ENCODE measurements around the gene ZFYVE28. TPM values are rescaled to one million over a fixed set of nuclear protein-coding genes. Genes with fewer than 3 reads are reported as not detected.
"Not testable (repeated sequence)": the region's sequence is repeated elsewhere in the genome, so short reads cannot be mapped to it uniquely, and the experiment has no call there.

Gene ZFYVE28
- total RNA-seq, 1 donor from 2014 or later = 3.3 TPM

DNA sequence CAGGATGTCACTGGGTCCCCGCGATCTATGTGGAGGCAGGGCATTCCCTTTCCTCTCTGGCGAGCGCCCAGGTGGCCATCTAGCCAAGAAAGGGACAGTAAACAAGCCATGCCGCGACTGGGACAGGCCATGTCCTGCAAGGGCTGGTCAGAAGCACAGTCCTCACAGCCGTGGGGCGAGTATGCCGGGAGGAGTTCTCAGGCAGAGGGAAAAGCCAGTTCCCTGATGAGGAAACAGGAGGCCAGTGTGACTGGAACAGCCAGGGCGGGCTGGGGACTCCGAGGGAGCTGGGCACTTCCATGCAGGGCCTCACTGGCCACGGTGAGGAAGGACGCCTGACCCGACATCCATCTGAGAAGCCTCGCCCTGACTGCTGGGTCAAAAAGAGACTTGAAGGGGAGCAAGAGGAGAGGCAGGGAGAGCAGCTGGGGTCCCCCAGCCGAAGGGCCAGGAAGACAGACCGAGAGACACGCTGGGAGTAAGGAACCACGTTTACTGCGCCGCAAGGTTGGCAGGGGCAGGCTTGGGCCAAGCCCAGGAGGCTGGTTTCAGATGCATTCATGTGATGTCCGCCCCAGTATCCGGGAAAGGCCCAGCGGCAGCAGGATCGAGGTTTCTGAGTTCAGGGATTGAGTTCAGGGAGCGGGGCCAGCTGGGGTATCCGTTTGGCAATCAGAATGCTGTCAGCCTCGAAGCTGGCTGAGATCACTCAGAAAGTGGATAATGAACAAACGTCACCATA, 15.3 kb upstream of the ZFYVE28 start:
- Mint-ChIP-seq H3K4me3 (ENCODE audit: unreplicated experiment) (no peak overlapping the region), H3K9me3 (ENCODE audit: low read depth) (no peaks in the 10 kb centered on the region), H3K4me1 (ENCODE audit: low read depth) (peaks cover 4% of the 10 kb centered on the region), H3K27me3 (ENCODE audit: low read depth) (peaks cover 9% of the 10 kb centered on the region), H3K36me3 (ENCODE audit: low read depth) (peaks cover 1% of the 10 kb centered on the region), H3K27ac (ENCODE audit: unreplicated experiment) (no peak overlapping the region)
- TF ChIP-seq, protein P1, sequence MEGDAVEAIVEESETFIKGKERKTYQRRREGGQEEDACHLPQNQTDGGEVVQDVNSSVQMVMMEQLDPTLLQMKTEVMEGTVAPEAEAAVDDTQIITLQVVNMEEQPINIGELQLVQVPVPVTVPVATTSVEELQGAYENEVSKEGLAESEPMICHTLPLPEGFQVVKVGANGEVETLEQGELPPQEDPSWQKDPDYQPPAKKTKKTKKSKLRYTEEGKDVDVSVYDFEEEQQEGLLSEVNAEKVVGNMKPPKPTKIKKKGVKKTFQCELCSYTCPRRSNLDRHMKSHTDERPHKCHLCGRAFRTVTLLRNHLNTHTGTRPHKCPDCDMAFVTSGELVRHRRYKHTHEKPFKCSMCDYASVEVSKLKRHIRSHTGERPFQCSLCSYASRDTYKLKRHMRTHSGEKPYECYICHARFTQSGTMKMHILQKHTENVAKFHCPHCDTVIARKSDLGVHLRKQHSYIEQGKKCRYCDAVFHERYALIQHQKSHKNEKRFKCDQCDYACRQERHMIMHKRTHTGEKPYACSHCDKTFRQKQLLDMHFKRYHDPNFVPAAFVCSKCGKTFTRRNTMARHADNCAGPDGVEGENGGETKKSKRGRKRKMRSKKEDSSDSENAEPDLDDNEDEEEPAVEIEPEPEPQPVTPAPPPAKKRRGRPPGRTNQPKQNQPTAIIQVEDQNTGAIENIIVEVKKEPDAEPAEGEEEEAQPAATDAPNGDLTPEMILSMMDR (IDR thresholded peaks at IDR 0.05) = no peak
- DNase-seq (ENCODE audit: low spot score) = peak; percentile 86

DNA sequence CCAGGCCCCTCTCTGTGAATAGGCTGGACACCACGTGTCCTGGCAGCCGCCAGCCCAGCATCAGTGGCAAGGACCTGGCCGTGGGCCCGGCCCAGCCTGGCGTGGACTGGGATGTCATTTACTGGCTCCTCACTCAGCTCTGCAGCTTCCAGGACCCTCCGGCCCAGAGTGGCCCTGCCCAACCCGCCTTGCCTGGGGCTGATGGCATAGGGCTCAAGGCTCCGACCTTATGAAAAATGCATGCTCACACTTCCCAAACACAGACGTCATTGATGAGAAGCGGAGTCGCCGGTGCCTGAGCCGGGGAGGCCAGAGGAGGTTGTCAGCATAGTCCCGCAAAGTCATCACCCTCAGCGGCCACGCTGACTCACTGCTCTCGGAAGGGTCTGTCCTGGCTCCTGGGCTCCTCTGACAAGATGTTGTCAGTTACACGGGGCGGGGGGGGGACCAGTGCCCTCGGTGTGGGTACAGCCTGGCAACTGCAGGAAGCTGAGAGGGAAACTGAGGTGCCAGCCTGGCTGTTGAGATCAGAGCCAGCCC, 14.6 kb upstream of the ZFYVE28 start:
- Mint-ChIP-seq H3K9me3 (ENCODE audit: low read depth) (no peaks in the 10 kb centered on the region), H3K4me3 (ENCODE audit: unreplicated experiment) (no peak overlapping the region), H3K4me1 (ENCODE audit: low read depth) (peaks cover 4% of the 10 kb centered on the region), H3K36me3 (ENCODE audit: low read depth) (peaks cover 3% of the 10 kb centered on the region), H3K27me3 (ENCODE audit: low read depth) (peaks cover 12% of the 10 kb centered on the region), H3K27ac (ENCODE audit: unreplicated experiment) (no peak overlapping the region)
- TF ChIP-seq, protein P1 (IDR thresholded peaks at IDR 0.05) = no peak
- DNase-seq (ENCODE audit: low spot score) = no peak

DNA sequence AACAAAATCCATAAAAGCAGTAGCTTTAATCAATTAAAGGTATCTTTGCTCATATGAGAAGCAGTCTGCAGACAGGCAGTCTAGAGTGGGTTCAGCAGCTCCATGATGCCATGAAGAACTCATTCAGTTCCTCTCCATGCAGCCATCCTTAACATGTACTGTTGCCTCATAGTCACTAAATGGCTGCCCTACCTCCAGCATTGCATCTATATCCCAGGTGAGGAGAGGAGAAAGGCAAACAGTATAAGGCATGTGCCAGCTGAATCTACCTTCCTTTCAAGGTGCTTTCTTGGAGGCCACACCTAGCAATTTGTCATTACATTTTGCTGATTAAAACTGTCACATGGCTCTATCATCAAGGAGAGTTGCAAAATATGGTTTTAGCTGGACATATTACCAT, 13.6 kb upstream of the ZFYVE28 start:
- DNase-seq (ENCODE audit: low spot score) = no peak
- H3K9me3 Mint-ChIP-seq (ENCODE audit: low read depth) = no peaks in the 10 kb centered on the region
- H3K4me1 Mint-ChIP-seq (ENCODE audit: low read depth) = peaks cover 4% of the 10 kb centered on the region
- peaks cover 12% of the 10 kb centered on the region for H3K27me3 Mint-ChIP-seq (ENCODE audit: low read depth)
- no peak overlapping the region for H3K4me3 Mint-ChIP-seq (ENCODE audit: unreplicated experiment)
- TF ChIP-seq, protein P1 (IDR thresholded peaks at IDR 0.05) = no peak
- H3K36me3 Mint-ChIP-seq (ENCODE audit: low read depth) = peaks cover 3% of the 10 kb centered on the region
- H3K27ac Mint-ChIP-seq (ENCODE audit: unreplicated experiment) = no peak overlapping the region

DNA sequence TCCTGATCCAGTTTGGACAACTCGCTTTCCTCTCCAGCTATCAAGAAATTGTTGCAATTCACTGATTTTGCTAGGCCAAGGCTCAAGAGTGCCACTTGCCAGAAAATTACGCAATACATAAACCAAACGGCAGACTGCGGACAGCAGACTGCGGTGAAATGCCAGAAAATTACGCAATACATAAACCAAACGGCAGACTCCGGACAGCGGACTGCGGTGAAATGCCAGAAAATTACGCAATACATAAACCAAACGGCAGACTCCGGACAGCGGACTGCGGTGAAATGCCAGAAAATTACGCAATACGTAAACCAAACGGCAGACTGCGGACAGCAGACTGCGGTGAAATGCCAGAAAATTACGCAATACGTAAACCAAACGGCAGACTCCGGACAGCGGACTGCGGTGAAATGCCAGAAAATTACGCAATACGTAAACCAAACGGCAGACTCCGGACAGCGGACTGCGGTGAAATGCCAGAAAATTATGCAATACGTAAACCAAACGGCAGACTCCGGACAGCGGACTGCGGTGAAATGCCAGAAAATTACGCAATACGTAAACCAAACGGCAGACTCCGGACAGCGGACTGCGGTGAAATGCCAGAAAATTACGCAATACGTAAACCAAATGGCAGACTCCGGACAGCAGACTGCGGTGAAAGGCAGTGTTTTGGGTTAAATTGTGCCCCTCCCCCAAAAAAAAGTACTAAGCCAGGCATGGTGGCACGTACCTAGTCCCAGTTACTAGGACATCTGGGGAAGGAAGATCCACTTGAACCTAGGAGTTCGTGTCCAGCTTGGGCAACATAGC, 11.7 kb upstream of the ZFYVE28 start:
- H3K36me3 Mint-ChIP-seq (ENCODE audit: low read depth); H3K9me3 Mint-ChIP-seq (ENCODE audit: low read depth); H3K27ac Mint-ChIP-seq (ENCODE audit: unreplicated experiment); H3K4me1 Mint-ChIP-seq (ENCODE audit: low read depth); H3K4me3 Mint-ChIP-seq (ENCODE audit: unreplicated experiment); DNase-seq (ENCODE audit: low spot score): not testable (repeated sequence)
- peaks cover 12% of the 10 kb centered on the region for H3K27me3 Mint-ChIP-seq (ENCODE audit: low read depth)

DNA sequence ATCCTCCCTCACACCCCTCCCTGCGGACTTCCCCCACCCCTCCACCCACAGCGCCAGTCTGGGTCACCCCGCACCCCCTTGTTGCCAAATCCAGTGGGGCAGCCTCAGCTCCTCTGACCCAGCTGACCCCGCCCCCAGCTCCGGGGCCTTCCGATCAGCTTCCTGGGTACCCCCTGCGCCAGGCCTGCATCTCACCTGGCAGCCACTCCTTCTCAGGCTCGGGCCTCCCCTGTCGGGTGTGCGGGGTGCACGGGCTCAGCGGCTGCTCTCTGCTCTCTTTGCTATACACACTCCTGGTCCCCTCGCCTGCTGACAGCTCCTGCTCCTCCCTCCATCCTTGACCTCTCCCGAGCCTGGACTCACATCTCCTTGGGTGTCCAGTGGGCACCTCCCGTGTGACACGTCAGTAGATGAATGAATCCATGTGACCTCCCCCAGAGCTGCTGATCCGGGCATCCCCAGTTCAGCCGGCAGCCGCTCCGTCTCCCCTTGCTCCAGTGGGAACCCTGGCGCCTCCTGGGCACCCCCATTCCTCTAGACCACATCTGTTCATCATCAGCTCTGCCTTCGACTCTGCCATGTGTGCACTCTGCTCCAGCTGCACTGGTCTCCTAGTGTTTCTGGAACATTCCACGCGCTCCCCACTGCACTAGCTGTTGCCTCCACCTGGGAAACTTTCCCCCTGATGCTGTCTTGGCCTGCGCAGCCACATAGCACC, 10.2 kb upstream of the ZFYVE28 start:
- H3K4me3 Mint-ChIP-seq (ENCODE audit: unreplicated experiment) = no peak overlapping the region
- H3K27ac Mint-ChIP-seq (ENCODE audit: unreplicated experiment) = no peak overlapping the region
- no peaks in the 10 kb centered on the region for H3K9me3 Mint-ChIP-seq (ENCODE audit: low read depth)
- peaks cover 7% of the 10 kb centered on the region for H3K27me3 Mint-ChIP-seq (ENCODE audit: low read depth)
- H3K36me3 Mint-ChIP-seq (ENCODE audit: low read depth) = peaks cover 3% of the 10 kb centered on the region
- peaks cover 4% of the 10 kb centered on the region for H3K4me1 Mint-ChIP-seq (ENCODE audit: low read depth)
- peak; percentile 90 for DNase-seq (ENCODE audit: low spot score)
- TF ChIP-seq, protein P1 (IDR thresholded peaks at IDR 0.05) = no peak
